Kidney epithelial cell (primary cell): ENCODE data around the gene RNF130. TPM values are rescaled to one million over a fixed set of nuclear protein-coding genes. Genes with fewer than 3 reads are reported as not detected.

Experiments used
- DNase-seq: peaks from one replicate; pipeline ENCODE4 v3.0.0-alpha.2; 2010; ENCODE audit warnings: low read depth
- H3K27me3 ChIP-seq: 2 replicates; pipeline ENCODE4 v1.6.0; 2011; ENCODE audit warnings: low read length; ENCODE audit not compliant: control insufficient read depth, insufficient read depth
- H3K36me3 ChIP-seq: 2 replicates; pipeline ENCODE4 v1.5.1; 2011; ENCODE audit warnings: low read length; ENCODE audit not compliant: control insufficient read depth, insufficient read depth
- H3K4me3 ChIP-seq: 2 replicates; pipeline ENCODE4 v1.5.1; 2011; ENCODE audit warnings: low read depth, mild to moderate bottlenecking, control low read depth, low read length
- total RNA-seq: library from RNA; depleted of rRNA; stranded (reverse); fragments of >200 nt; gene quantifications from 2 replicates; pipeline ENCODE4 v1.2.3, GENCODE V29; 2015
- TF ChIP-seq, protein P1 (sequence below): IDR thresholded peaks from 2 replicates; pipeline ENCODE4 v1.5.1; 2011; ENCODE audit warnings: mild to moderate bottlenecking, moderate library complexity, low read length, control low read depth, inconsistent platforms; ENCODE audit not compliant: insufficient read depth, poor library complexity, severe bottlenecking

The RNF130 gene
- total RNA-seq, 1 donor from 2014 or later, result 42.0 TPM

GRCh38 chr5:179980767-179981166 lies 90.8 kb downstream of the RNF130 start:
- Histone ChIP-seq H3K36me3 (no peaks in the 10 kb centered on the region), H3K27me3 (no peaks in the 10 kb centered on the region), H3K4me3 (no peak overlapping the region)
- TF ChIP-seq, protein P1, sequence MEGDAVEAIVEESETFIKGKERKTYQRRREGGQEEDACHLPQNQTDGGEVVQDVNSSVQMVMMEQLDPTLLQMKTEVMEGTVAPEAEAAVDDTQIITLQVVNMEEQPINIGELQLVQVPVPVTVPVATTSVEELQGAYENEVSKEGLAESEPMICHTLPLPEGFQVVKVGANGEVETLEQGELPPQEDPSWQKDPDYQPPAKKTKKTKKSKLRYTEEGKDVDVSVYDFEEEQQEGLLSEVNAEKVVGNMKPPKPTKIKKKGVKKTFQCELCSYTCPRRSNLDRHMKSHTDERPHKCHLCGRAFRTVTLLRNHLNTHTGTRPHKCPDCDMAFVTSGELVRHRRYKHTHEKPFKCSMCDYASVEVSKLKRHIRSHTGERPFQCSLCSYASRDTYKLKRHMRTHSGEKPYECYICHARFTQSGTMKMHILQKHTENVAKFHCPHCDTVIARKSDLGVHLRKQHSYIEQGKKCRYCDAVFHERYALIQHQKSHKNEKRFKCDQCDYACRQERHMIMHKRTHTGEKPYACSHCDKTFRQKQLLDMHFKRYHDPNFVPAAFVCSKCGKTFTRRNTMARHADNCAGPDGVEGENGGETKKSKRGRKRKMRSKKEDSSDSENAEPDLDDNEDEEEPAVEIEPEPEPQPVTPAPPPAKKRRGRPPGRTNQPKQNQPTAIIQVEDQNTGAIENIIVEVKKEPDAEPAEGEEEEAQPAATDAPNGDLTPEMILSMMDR, result no peak
- no peak for DNase-seq

DNA sequence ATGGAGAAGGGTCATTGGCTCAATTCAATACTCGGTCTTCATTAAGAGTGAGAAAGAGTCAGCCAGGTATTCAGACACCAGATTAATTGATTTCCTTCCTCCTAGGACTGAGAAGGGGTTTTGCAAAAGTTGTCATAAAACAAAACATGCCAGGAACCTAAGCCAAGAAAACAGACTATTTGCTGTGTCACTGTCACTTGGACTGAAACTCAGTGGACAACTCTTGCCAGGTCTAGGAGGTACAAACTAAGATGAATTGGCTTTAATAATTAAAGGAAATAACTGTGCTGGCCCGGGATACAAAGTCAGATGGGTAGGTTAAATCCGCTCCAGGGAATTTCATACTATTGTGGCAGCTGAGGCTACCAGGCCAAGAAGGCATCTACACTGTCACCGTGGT lies 92.8 kb downstream of the RNF130 start:
- no peak for DNase-seq
- Histone ChIP-seq H3K27me3 (no peaks in the 10 kb centered on the region), H3K4me3 (no peak overlapping the region), H3K36me3 (no peaks in the 10 kb centered on the region)
- TF ChIP-seq, protein P1, result no peak

DNA sequence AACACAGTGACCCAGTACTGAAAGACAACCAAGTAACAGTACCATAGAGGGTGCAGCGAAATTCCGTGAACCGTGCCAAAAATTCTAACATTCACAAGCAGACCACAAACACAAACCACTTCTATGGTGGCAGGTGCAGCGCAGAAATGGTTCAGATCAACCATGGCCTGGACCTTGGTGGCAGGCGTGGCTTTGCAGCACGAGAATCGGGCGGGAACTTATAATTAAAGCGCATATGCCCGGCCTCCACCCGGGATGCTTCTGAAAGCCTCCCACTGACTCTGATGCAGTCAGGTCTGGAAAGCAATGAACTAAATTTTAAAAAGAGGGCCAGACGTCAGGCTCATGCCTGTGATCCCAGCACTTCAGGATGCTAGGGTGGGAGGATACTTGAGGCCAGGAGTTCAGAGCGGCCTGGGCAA lies 95.8 kb downstream of the RNF130 start:
- no peaks in the 10 kb centered on the region for H3K36me3 ChIP-seq
- no peaks in the 10 kb centered on the region for H3K27me3 ChIP-seq
- H3K4me3 ChIP-seq, result no peak overlapping the region
- TF ChIP-seq, protein P1, result no peak
- no peak for DNase-seq

- H3K4me3 ChIP-seq, result no peak overlapping the region
- TF ChIP-seq, protein P1, result peak; percentile 65
- H3K36me3 ChIP-seq, result no peaks in the 10 kb centered on the region
- H3K27me3 ChIP-seq, result no peaks in the 10 kb centered on the region
- no peak for DNase-seq
Measured at GRCh38 chr5:179974946-179975712, 96.4 kb downstream of the RNF130 start.

DNA sequence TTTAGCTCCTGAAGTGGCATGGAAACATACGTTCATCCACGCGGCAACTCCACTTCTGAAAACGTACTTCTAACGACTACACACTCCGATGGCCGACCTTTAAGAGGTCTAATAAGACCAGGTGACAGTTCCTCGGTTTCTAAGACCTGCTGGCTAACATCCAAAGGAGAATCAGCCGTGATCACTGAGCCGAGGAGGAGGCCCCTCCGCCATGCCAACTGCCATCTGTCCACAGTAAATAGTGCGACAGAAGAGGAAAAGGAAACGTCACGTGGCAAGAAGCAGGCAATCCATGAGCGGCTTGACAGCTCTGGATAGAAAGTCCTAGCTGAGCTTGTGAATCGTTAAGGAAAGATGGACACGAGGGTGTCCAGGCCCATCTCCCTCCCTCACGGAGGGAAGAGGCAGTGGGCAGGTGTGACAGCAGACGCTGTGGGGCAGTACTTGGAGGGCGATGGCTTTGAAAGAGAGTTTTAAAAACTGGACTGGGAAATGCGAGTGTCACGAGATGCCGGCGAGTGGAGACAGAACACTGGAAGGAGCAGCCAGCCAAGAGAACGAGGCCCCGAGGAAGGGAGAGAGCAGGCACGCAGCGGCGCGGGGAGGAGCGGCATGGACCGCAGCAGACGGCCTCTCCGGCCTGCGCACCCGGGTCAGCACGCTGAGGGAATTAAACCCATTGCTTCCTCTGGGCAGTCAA lies 97.2 kb downstream of the RNF130 start:
- Histone ChIP-seq H3K36me3 (no peaks in the 10 kb centered on the region), H3K4me3 (no peak overlapping the region), H3K27me3 (no peaks in the 10 kb centered on the region)
- no peak for DNase-seq
- TF ChIP-seq, protein P1, result no peak

GRCh38 chr5:179973391-179973790 lies 98.2 kb downstream of the RNF130 start:
- H3K36me3 ChIP-seq, result no peaks in the 10 kb centered on the region
- no peak overlapping the region for H3K4me3 ChIP-seq
- H3K27me3 ChIP-seq, result no peaks in the 10 kb centered on the region
- DNase-seq, result no peak
- TF ChIP-seq, protein P1, result no peak
